Measurements from ENCODE around the gene PIKFYVE. TPM values are rescaled to one million over a fixed set of nuclear protein-coding genes. Genes with fewer than 3 reads are reported as not detected.

Gene PIKFYVE
- total and polyA plus RNA-seq, 2 donors = 13.0 to 25.7 TPM

- Histone ChIP-seq H3K4me3 (ENCODE audit: low read length in 2 of 2) (no peak overlapping the region), H3K9me3 (ENCODE audit: control insufficient read depth in 2 of 2, insufficient read depth in 1 of 2, low read length in 1 of 2) (no peaks in the 10 kb centered on the region), H3K27ac (ENCODE audit: low read depth in 1 of 2, low read length in 1 of 2) (no peak overlapping the region), H3K27me3 (ENCODE audit: control insufficient read depth in 2 of 2, insufficient read depth in 1 of 2, low read length in 1 of 2) (no peaks in the 10 kb centered on the region), H3K4me1 (ENCODE audit: control insufficient read depth in 2 of 2, insufficient read depth in 2 of 2, low read length in 2 of 2) (no peaks in the 10 kb centered on the region), H3K36me3 (ENCODE audit: control insufficient read depth in 2 of 2, insufficient read depth in 2 of 2, low read length in 1 of 2) (peaks cover 44 to 91% of the 10 kb centered on the region in 2 donors)
- 70% methylated on average over 4 of the region's 4 CpGs for WGBS
- no peak for DNase-seq (ENCODE audit: low read depth in 6 of 9, low spot score in 9 of 9)
Measured at GRCh38 chr2:208285853-208286252, 19.8 kb downstream of the PIKFYVE start.

- 85% methylated on average over 4 of the region's 4 CpGs for WGBS
- Histone ChIP-seq H3K9me3 (ENCODE audit: control insufficient read depth in 2 of 2, insufficient read depth in 1 of 2, low read length in 1 of 2) (no peaks in the 10 kb centered on the region), H3K27me3 (ENCODE audit: control insufficient read depth in 2 of 2, insufficient read depth in 1 of 2, low read length in 1 of 2) (no peaks in the 10 kb centered on the region), H3K4me1 (ENCODE audit: control insufficient read depth in 2 of 2, insufficient read depth in 2 of 2, low read length in 2 of 2) (no peaks in the 10 kb centered on the region), H3K36me3 (ENCODE audit: control insufficient read depth in 2 of 2, insufficient read depth in 2 of 2, low read length in 1 of 2) (peaks cover 23 to 63% of the 10 kb centered on the region in 2 donors), H3K4me3 (ENCODE audit: low read length in 2 of 2) (no peak overlapping the region), H3K27ac (ENCODE audit: low read depth in 1 of 2, low read length in 1 of 2) (no peak overlapping the region)
- DNase-seq (ENCODE audit: low read depth in 6 of 9, low spot score in 9 of 9) = peak in 1 of 9 donors; percentile 7
Measured at GRCh38 chr2:208294482-208295024, 28.5 kb downstream of the PIKFYVE start.

- Histone ChIP-seq H3K4me3 (ENCODE audit: low read length in 2 of 2) (no peak overlapping the region), H3K9me3 (ENCODE audit: control insufficient read depth in 2 of 2, insufficient read depth in 1 of 2, low read length in 1 of 2) (no peaks in the 10 kb centered on the region), H3K36me3 (ENCODE audit: control insufficient read depth in 2 of 2, insufficient read depth in 2 of 2, low read length in 1 of 2) (peaks cover 14 to 61% of the 10 kb centered on the region in 2 donors), H3K27ac (ENCODE audit: low read depth in 1 of 2, low read length in 1 of 2) (no peak overlapping the region), H3K4me1 (ENCODE audit: control insufficient read depth in 2 of 2, insufficient read depth in 2 of 2, low read length in 2 of 2) (no peaks in the 10 kb centered on the region), H3K27me3 (ENCODE audit: control insufficient read depth in 2 of 2, insufficient read depth in 1 of 2, low read length in 1 of 2) (no peaks in the 10 kb centered on the region)
- no peak for DNase-seq (ENCODE audit: low read depth in 6 of 9, low spot score in 9 of 9)
- WGBS = over 99% methylated on average over 4 of the region's 4 CpGs
Measured at GRCh38 chr2:208295834-208296233, 29.8 kb downstream of the PIKFYVE start.

- WGBS = 97% methylated on average over 2 of the region's 2 CpGs
- Histone ChIP-seq H3K27ac (ENCODE audit: low read depth in 1 of 2, low read length in 1 of 2) (no peak overlapping the region), H3K9me3 (ENCODE audit: control insufficient read depth in 2 of 2, insufficient read depth in 1 of 2, low read length in 1 of 2) (no peaks in the 10 kb centered on the region), H3K4me1 (ENCODE audit: control insufficient read depth in 2 of 2, insufficient read depth in 2 of 2, low read length in 2 of 2) (no peaks in the 10 kb centered on the region), H3K4me3 (ENCODE audit: low read length in 2 of 2) (no peak overlapping the region), H3K36me3 (ENCODE audit: control insufficient read depth in 2 of 2, insufficient read depth in 2 of 2, low read length in 1 of 2) (peaks cover 19 to 67% of the 10 kb centered on the region in 2 donors), H3K27me3 (ENCODE audit: control insufficient read depth in 2 of 2, insufficient read depth in 1 of 2, low read length in 1 of 2) (no peaks in the 10 kb centered on the region)
- DNase-seq (ENCODE audit: low read depth in 6 of 9, low spot score in 9 of 9) = no peak
Measured at GRCh38 chr2:208296610-208297009, 30.6 kb downstream of the PIKFYVE start.

GRCh38 chr2:208297961-208298360, 31.9 kb downstream of the PIKFYVE start:
- Histone ChIP-seq H3K27ac (ENCODE audit: low read depth in 1 of 2, low read length in 1 of 2) (no peak overlapping the region), H3K27me3 (ENCODE audit: control insufficient read depth in 2 of 2, insufficient read depth in 1 of 2, low read length in 1 of 2) (no peaks in the 10 kb centered on the region), H3K4me3 (ENCODE audit: low read length in 2 of 2) (no peak overlapping the region), H3K9me3 (ENCODE audit: control insufficient read depth in 2 of 2, insufficient read depth in 1 of 2, low read length in 1 of 2) (no peaks in the 10 kb centered on the region), H3K36me3 (ENCODE audit: control insufficient read depth in 2 of 2, insufficient read depth in 2 of 2, low read length in 1 of 2) (peaks cover 19 to 70% of the 10 kb centered on the region in 2 donors), H3K4me1 (ENCODE audit: control insufficient read depth in 2 of 2, insufficient read depth in 2 of 2, low read length in 2 of 2) (no peaks in the 10 kb centered on the region)
- WGBS = 73% methylated on average over 1 of the region's 1 CpG
- no peak for DNase-seq (ENCODE audit: low read depth in 6 of 9, low spot score in 9 of 9)

- Histone ChIP-seq H3K4me1 (ENCODE audit: control insufficient read depth in 2 of 2, insufficient read depth in 2 of 2, low read length in 2 of 2) (no peaks in the 10 kb centered on the region), H3K36me3 (ENCODE audit: control insufficient read depth in 2 of 2, insufficient read depth in 2 of 2, low read length in 1 of 2) (peaks cover 18 to 62% of the 10 kb centered on the region in 2 donors), H3K27me3 (ENCODE audit: control insufficient read depth in 2 of 2, insufficient read depth in 1 of 2, low read length in 1 of 2) (no peaks in the 10 kb centered on the region), H3K27ac (ENCODE audit: low read depth in 1 of 2, low read length in 1 of 2) (peak overlapping the region in 1 of 2 donors; percentile 45), H3K4me3 (ENCODE audit: low read length in 2 of 2) (no peak overlapping the region), H3K9me3 (ENCODE audit: control insufficient read depth in 2 of 2, insufficient read depth in 1 of 2, low read length in 1 of 2) (no peaks in the 10 kb centered on the region)
- DNase-seq (ENCODE audit: low read depth in 6 of 9, low spot score in 9 of 9) = peak in 1 of 9 donors; percentile 10
- 95% methylated on average over 5 of the region's 5 CpGs for WGBS
Measured at GRCh38 chr2:208300847-208301618, 35.0 kb downstream of the PIKFYVE start.

- peaks cover 15 to 56% of the 10 kb centered on the region in 2 donors for H3K36me3 ChIP-seq (ENCODE audit: control insufficient read depth in 2 of 2, insufficient read depth in 2 of 2, low read length in 1 of 2)
- H3K4me3 ChIP-seq (ENCODE audit: low read length in 2 of 2) = no peak overlapping the region
- H3K27ac ChIP-seq (ENCODE audit: low read depth in 1 of 2, low read length in 1 of 2) = no peak overlapping the region
- 98% methylated on average over 4 of the region's 4 CpGs for WGBS
- no peaks in the 10 kb centered on the region for H3K4me1 ChIP-seq (ENCODE audit: control insufficient read depth in 2 of 2, insufficient read depth in 2 of 2, low read length in 2 of 2)
- DNase-seq (ENCODE audit: low read depth in 6 of 9, low spot score in 9 of 9) = no peak
- H3K27me3 ChIP-seq (ENCODE audit: control insufficient read depth in 2 of 2, insufficient read depth in 1 of 2, low read length in 1 of 2) = no peaks in the 10 kb centered on the region
- no peaks in the 10 kb centered on the region for H3K9me3 ChIP-seq (ENCODE audit: control insufficient read depth in 2 of 2, insufficient read depth in 1 of 2, low read length in 1 of 2)
Measured at GRCh38 chr2:208304157-208304556, 38.1 kb downstream of the PIKFYVE start.

GRCh38 chr2:208304695-208305094, 38.6 kb downstream of the PIKFYVE start:
- no peak for DNase-seq (ENCODE audit: low read depth in 6 of 9, low spot score in 9 of 9)
- Histone ChIP-seq H3K4me3 (ENCODE audit: low read length in 2 of 2) (no peak overlapping the region), H3K9me3 (ENCODE audit: control insufficient read depth in 2 of 2, insufficient read depth in 1 of 2, low read length in 1 of 2) (no peaks in the 10 kb centered on the region), H3K4me1 (ENCODE audit: control insufficient read depth in 2 of 2, insufficient read depth in 2 of 2, low read length in 2 of 2) (no peaks in the 10 kb centered on the region), H3K36me3 (ENCODE audit: control insufficient read depth in 2 of 2, insufficient read depth in 2 of 2, low read length in 1 of 2) (peaks cover 15 to 60% of the 10 kb centered on the region in 2 donors), H3K27me3 (ENCODE audit: control insufficient read depth in 2 of 2, insufficient read depth in 1 of 2, low read length in 1 of 2) (no peaks in the 10 kb centered on the region), H3K27ac (ENCODE audit: low read depth in 1 of 2, low read length in 1 of 2) (no peak overlapping the region)
- over 99% methylated on average over 4 of the region's 4 CpGs for WGBS

- no peaks in the 10 kb centered on the region for H3K4me1 ChIP-seq (ENCODE audit: control insufficient read depth in 2 of 2, insufficient read depth in 2 of 2, low read length in 2 of 2)
- DNase-seq (ENCODE audit: low read depth in 6 of 9, low spot score in 9 of 9) = no peak
- no peak overlapping the region for H3K27ac ChIP-seq (ENCODE audit: low read depth in 1 of 2, low read length in 1 of 2)
- peaks cover 9 to 51% of the 10 kb centered on the region in 2 donors for H3K36me3 ChIP-seq (ENCODE audit: control insufficient read depth in 2 of 2, insufficient read depth in 2 of 2, low read length in 1 of 2)
- WGBS = 99% methylated on average over 1 of the region's 1 CpG
- no peaks in the 10 kb centered on the region for H3K9me3 ChIP-seq (ENCODE audit: control insufficient read depth in 2 of 2, insufficient read depth in 1 of 2, low read length in 1 of 2)
- no peaks in the 10 kb centered on the region for H3K27me3 ChIP-seq (ENCODE audit: control insufficient read depth in 2 of 2, insufficient read depth in 1 of 2, low read length in 1 of 2)
- no peak overlapping the region for H3K4me3 ChIP-seq (ENCODE audit: low read length in 2 of 2)
Measured at GRCh38 chr2:208306291-208306690, 40.2 kb downstream of the PIKFYVE start.

Measured in thymus (tissue), 11 donors.